H1 (cell line): ENCODE measurements around the gene LCP1. TPM values are rescaled to one million over a fixed set of nuclear protein-coding genes. Genes with fewer than 3 reads are reported as not detected.

ENCODE experiments used
- CTCF ChIA-PET: fragments of 300-600 bp; sonication (Branson Sonifier 250); formaldehyde crosslinking; loops from one replicate; lab custom pipeline; 2021; ENCODE audit not compliant: partially characterized antibody; lab: Charles Lee
- POLR2A ChIA-PET: fragments of 300-600 bp; sonication (Branson Sonifier 250); formaldehyde crosslinking; loops from one replicate; lab custom pipeline; 2021; ENCODE audit warnings: inconsistent platforms; ENCODE audit not compliant: partially characterized antibody; lab: Charles Lee
- DNase-seq, 2 experiments: peaks; one replicate each; pipeline versions ENCODE4 v3.0.0 to v3.0.0-alpha.2; 2010 to 2022; ENCODE audit warnings: low spot score in 2 of 2, low read depth in 1 of 2, mixed read lengths in 1 of 2
- FAIRE-seq: peaks from 2 replicates; lab custom pipeline; 2011; peaks lifted over from hg19 to GRCh38; lab: Jason Lieb, UNC
- H2AFZ ChIP-seq: 2 replicates; pipeline ENCODE4 v1.8.1; 2012; ENCODE audit warnings: low read length, inconsistent platforms
- H2AK5ac ChIP-seq: 2 replicates; pipeline ENCODE4 v1.6.1; 2013; ENCODE audit warnings: low read depth, low read length
- H2BK120ac ChIP-seq: replicated peaks from 2 replicates; pipeline ENCODE3; 2013; ENCODE audit warnings: low read depth, low read length, inconsistent platforms
- H2BK12ac ChIP-seq: 2 replicates; pipeline ENCODE4 v1.6.1; 2013; ENCODE audit warnings: low read depth, low read length
- H2BK15ac ChIP-seq: 2 replicates; pipeline ENCODE4 v1.6.1; 2013; ENCODE audit warnings: low read length
- H2BK20ac ChIP-seq: 2 replicates; pipeline ENCODE4 v1.6.1; 2013; ENCODE audit warnings: low read length
- H2BK5ac ChIP-seq: 2 replicates; pipeline ENCODE4 v1.6.1; 2013; ENCODE audit warnings: low read depth, low read length
- H3K14ac ChIP-seq: 2 replicates; pipeline ENCODE4 v1.6.1; 2013; ENCODE audit warnings: inconsistent platforms; ENCODE audit not compliant: insufficient read length
- H3K18ac ChIP-seq: 2 replicates; pipeline ENCODE4 v1.6.1; 2013; ENCODE audit warnings: low read length; ENCODE audit errors: extremely low read depth
- H3K23ac ChIP-seq: 2 replicates; pipeline ENCODE4 v1.6.1; 2013; ENCODE audit warnings: inconsistent platforms; ENCODE audit not compliant: insufficient read length
- H3K23me2 ChIP-seq: 2 replicates; pipeline ENCODE4 v1.6.1; 2013; ENCODE audit warnings: low read depth, low read length
- H3K27ac ChIP-seq: 2 replicates; pipeline ENCODE4 v1.6.1; 2011; ENCODE audit warnings: low read depth, low read length, inconsistent platforms
- H3K27me3 ChIP-seq, 4 experiments: replicated peaks in 1 of 4; 1 replicate in 1 of 4; 2 replicates in 3 of 4; pipeline versions ENCODE4 v1.6.1 to v1.8.1; 2011 to 2013; ENCODE audit warnings: low read length in 3 of 4, mild to moderate bottlenecking in 3 of 4, inconsistent platforms in 2 of 4, mixed read lengths in 2 of 4, moderate library complexity in 1 of 4; ENCODE audit not compliant: control insufficient read depth in 3 of 4, insufficient read depth in 3 of 4; ENCODE audit errors: extremely low read depth in 1 of 4
- H3K36me3 ChIP-seq, 4 experiments: 2 replicates each; pipeline versions ENCODE4 v1.6.1 to v1.8.1; 2011 to 2013; ENCODE audit warnings: mild to moderate bottlenecking in 4 of 4, low read length in 3 of 4, moderate library complexity in 2 of 4, control low read depth in 1 of 4, inconsistent platforms in 1 of 4; ENCODE audit not compliant: insufficient read depth in 4 of 4, control insufficient read depth in 2 of 4
- H3K4ac ChIP-seq: replicated peaks from 2 replicates; pipeline ENCODE3; 2013; ENCODE audit warnings: low read length, low read depth, mixed read lengths, inconsistent platforms; ENCODE audit not compliant: insufficient read length
- H3K4me1 ChIP-seq, 4 experiments: replicated peaks in 1 of 4; 1 replicate in 1 of 4; 2 replicates in 3 of 4; pipeline versions ENCODE4 v1.6.1 to v1.8.1; 2011 to 2013; ENCODE audit warnings: low read length in 3 of 4, inconsistent platforms in 2 of 4, mixed read lengths in 1 of 4; ENCODE audit not compliant: insufficient read depth in 4 of 4, control insufficient read depth in 3 of 4
- H3K4me2 ChIP-seq, 2 experiments: 2 replicates each; pipeline versions ENCODE4 v1.6.1 to v1.8.1; 2011 to 2013; ENCODE audit warnings: low read depth in 2 of 2, low read length in 2 of 2, control low read depth in 1 of 2, inconsistent platforms in 1 of 2, mild to moderate bottlenecking in 1 of 2; ENCODE audit not compliant: insufficient read depth in 1 of 2
- H3K4me3 ChIP-seq, 4 experiments: fragments of 200-600, 300-600 bp in 1 of 4; sonication (generic), shearing (Covaris generic), sonication (Bioruptor Twin) in 1 of 4; 2 replicates each; pipeline versions ENCODE4 v1.5.1 to v1.8.1; 2011 to 2016; ENCODE audit warnings: low read length in 4 of 4, low read depth in 3 of 4, control low read depth in 2 of 4, inconsistent platforms in 2 of 4, mild to moderate bottlenecking in 2 of 4, mixed read lengths in 1 of 4, moderate library complexity in 1 of 4; ENCODE audit not compliant: insufficient read depth in 2 of 4; ENCODE audit errors: extremely low read depth in 1 of 4
- H3K56ac ChIP-seq: replicated peaks from 2 replicates; pipeline ENCODE3; 2013; ENCODE audit warnings: low read depth, mild to moderate bottlenecking, mixed read lengths, low read length, inconsistent platforms; ENCODE audit not compliant: insufficient read length
- H3K79me1 ChIP-seq: 2 replicates; pipeline ENCODE4 v1.6.1; 2013; ENCODE audit warnings: low read depth, low read length, control low read depth
- H3K79me2 ChIP-seq, 2 experiments: 2 replicates each; pipeline versions ENCODE4 v1.6.1 to v1.8.1; 2012 to 2013; ENCODE audit warnings: low read length in 2 of 2, mild to moderate bottlenecking in 2 of 2, inconsistent platforms in 1 of 2; ENCODE audit not compliant: insufficient read depth in 2 of 2, control insufficient read depth in 1 of 2
- H3K9ac ChIP-seq, 4 experiments: replicated peaks in 1 of 4; 1 replicate in 1 of 4; 2 replicates in 3 of 4; pipeline versions ENCODE4 v1.6.1 to v1.8.1; 2011 to 2013; ENCODE audit warnings: low read depth in 3 of 4, low read length in 3 of 4, control low read depth in 2 of 4, mild to moderate bottlenecking in 2 of 4, moderate library complexity in 2 of 4, inconsistent platforms in 1 of 4; ENCODE audit errors: extremely low read depth in 1 of 4
- H3K9me3 ChIP-seq, 2 experiments: 2 replicates each; pipeline versions ENCODE4 v1.6.1 to v1.8.1; 2012 to 2013; ENCODE audit warnings: mild to moderate bottlenecking in 2 of 2, moderate library complexity in 2 of 2, control low read depth in 1 of 2, inconsistent platforms in 1 of 2, low read depth in 1 of 2, low read length in 1 of 2, mixed read lengths in 1 of 2; ENCODE audit not compliant: insufficient read depth in 2 of 2
- H4K20me1 ChIP-seq, 2 experiments: replicated peaks in 1 of 2; 2 replicates each; pipeline versions ENCODE3 to v1.8.1; 2011 to 2013; ENCODE audit warnings: inconsistent platforms in 2 of 2, low read length in 2 of 2, mild to moderate bottlenecking in 1 of 2; ENCODE audit not compliant: insufficient read depth in 2 of 2, control insufficient read depth in 1 of 2
- H4K5ac ChIP-seq: 2 replicates; pipeline ENCODE4 v1.6.1; 2013; ENCODE audit warnings: low read length, low read depth, mixed read lengths, inconsistent platforms; ENCODE audit not compliant: insufficient read length
- H4K8ac ChIP-seq: 2 replicates; pipeline ENCODE4 v1.8.0; 2013; ENCODE audit warnings: mild to moderate bottlenecking, moderate library complexity, low read length, inconsistent platforms; ENCODE audit not compliant: insufficient read depth; ENCODE audit errors: extremely low read depth
- H4K91ac ChIP-seq: replicated peaks from 2 replicates; pipeline ENCODE3; 2013; ENCODE audit warnings: low read length, mixed read lengths, inconsistent platforms; ENCODE audit not compliant: insufficient read length
- ATF2 ChIP-seq: IDR thresholded peaks from 2 replicates; pipeline ENCODE4 v1.6.1; 2012; ENCODE audit warnings: low read length, inconsistent platforms
- BACH1 ChIP-seq: IDR thresholded peaks from 2 replicates; pipeline ENCODE4 v1.6.1; 2012; ENCODE audit warnings: low read length, improper control_type of control experiment
- CHD2 ChIP-seq: IDR thresholded peaks from 2 replicates; pipeline ENCODE4 v1.6.1; 2012; ENCODE audit warnings: low read length, improper control_type of control experiment
- EP300 ChIP-seq, 2 experiments: IDR thresholded peaks; 1 replicate in 1 of 2; 2 replicates in 1 of 2; pipeline ENCODE4 v1.6.1; 2011 to 2012; ENCODE audit warnings: low read depth in 2 of 2, low read length in 2 of 2, mild to moderate bottlenecking in 2 of 2, borderline replicate concordance in 1 of 2, inconsistent platforms in 1 of 2, moderate library complexity in 1 of 2
- EZH2 ChIP-seq: fragments of 200-600 bp; sonication (generic); IDR thresholded peaks from 2 replicates; pipeline ENCODE4 v1.7.1; 2012; ENCODE audit warnings: low read depth, mild to moderate bottlenecking, moderate library complexity, low read length, inconsistent platforms; ENCODE audit not compliant: severe bottlenecking
- NRF1 ChIP-seq: IDR thresholded peaks from 2 replicates; pipeline ENCODE4 v1.6.1; 2011; ENCODE audit warnings: mild to moderate bottlenecking, low read depth, low read length, improper control_type of control experiment
- PHF8 ChIP-seq: fragments of 200-600 bp; sonication (generic); conservative IDR thresholded peaks from 2 replicates; pipeline ENCODE4 v1.7.1; 2012; ENCODE audit warnings: low read depth, mild to moderate bottlenecking, inconsistent platforms, low read length, moderate library complexity
- POU5F1 ChIP-seq: IDR thresholded peaks from 2 replicates; pipeline ENCODE4 v1.6.1; 2011; ENCODE audit warnings: low read depth, mild to moderate bottlenecking, low read length, moderate library complexity
- SP2 ChIP-seq: IDR thresholded peaks from 2 replicates; pipeline ENCODE4 v1.6.1; 2012; ENCODE audit warnings: mild to moderate bottlenecking, low read length, inconsistent platforms
- SP4 ChIP-seq: IDR thresholded peaks from 2 replicates; pipeline ENCODE4 v1.6.1; 2012; ENCODE audit warnings: low read length, inconsistent platforms
- TAF7 ChIP-seq: optimal IDR thresholded peaks from 2 replicates; pipeline ENCODE3; 2011; ENCODE audit warnings: low read depth, mild to moderate bottlenecking, inconsistent platforms, low read length, moderate library complexity, borderline replicate concordance
- WGBS, 2 experiments: shearing (Covaris generic) in 1 of 2; methylation state at CpG; one replicate each; pipeline versions ENCODE4 v1.1.6 to v1.1.7; 2013 to 2015; ENCODE audit warnings: low lambda C conversion rate in 2 of 2, mixed read lengths in 2 of 2, inconsistent platforms in 1 of 2, low coverage in 1 of 2, missing lambda C conversion rate in 1 of 2; ENCODE audit not compliant: insufficient replicate concordance in 2 of 2, insufficient coverage in 1 of 2, insufficient read length in 1 of 2; ENCODE audit errors: extremely low coverage in 1 of 2, missing lambda C conversion rate in 1 of 2; 5-methylcytosine and 5-hydroxymethylcytosine counted together
- polyA plus RNA-seq, 7 experiments: library from polyadenylated mRNA; depleted of rRNA in 3 of 7; stranded (reverse) in 5 of 7; unstranded in 2 of 7; fragments of >200 nt in 5 of 7; fragments of 200-250 nt in 2 of 7; gene quantifications; 1 replicate in 5 of 7; 2 replicates in 1 of 7; 4 replicates in 1 of 7; pipeline versions ENCODE4 v1.2.1 to v1.2.3, GENCODE V29; 2011 to 2013; ENCODE audit warnings: missing spikeins in 2 of 7, mixed read lengths in 2 of 7
- total RNA-seq: library from RNA; stranded (reverse); fragmentation: NEBNext Ultra II Directional; extraction: Animal tissue kit (Norgen Biotek cat#: 25700); gene quantifications from 2 replicates; pipeline ENCODE4 v1.2.1, GENCODE V29; 2021
- TF ChIP-seq, protein P1 (sequence below): IDR thresholded peaks from 2 replicates; pipeline ENCODE4 v1.6.1; 2011; ENCODE audit warnings: low read depth, mild to moderate bottlenecking, low read length; ENCODE audit not compliant: insufficient read depth

Gene LCP1
- total and polyA plus RNA-seq, 2 of the 8 experiments (the other 6 are each of a cell fraction or from before 2014, with no cell fraction given): 0.65 to 4.3 TPM

DNA sequence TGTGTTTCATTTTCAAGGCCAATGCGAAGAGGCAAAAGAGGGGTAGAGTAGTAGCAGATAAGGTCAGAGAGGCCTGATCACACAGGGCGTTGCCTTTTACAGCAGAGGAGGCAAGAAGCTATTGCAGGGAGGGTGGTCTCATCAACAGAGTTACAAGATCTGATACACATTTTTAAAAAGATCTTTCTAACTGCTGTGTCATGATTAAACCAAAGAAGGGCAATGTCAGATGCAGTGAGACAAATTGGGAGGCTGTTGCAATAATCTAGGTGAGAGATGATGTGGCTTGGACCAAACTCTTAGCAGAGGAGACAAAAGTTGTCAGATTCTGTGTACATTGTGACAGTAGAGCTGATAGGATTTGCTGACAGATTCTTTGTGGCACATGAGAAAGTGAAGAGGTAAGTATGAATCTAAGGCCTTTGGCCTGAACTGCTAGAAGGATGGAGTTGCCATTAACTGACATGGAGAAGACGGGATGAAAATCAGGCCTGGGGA, 16.8 kb upstream of the LCP1 start:
- H3K4ac ChIP-seq: no peak overlapping the region
- H4K20me1 ChIP-seq: no peaks in the 10 kb centered on the region
- no peaks in the 10 kb centered on the region for H3K4me1 ChIP-seq
- TF ChIP-seq EZH2 (no peak), ATF2 (no peak), PHF8 (no peak), EP300 (IDR thresholded peaks at IDR 0.05; ENCODE audit: borderline replicate concordance in 1 of 2, low read depth in 2 of 2, low read length in 2 of 2) (no peak), SP4 (no peak), BACH1 (no peak), NRF1 (no peak), TAF7 (no peak), CHD2 (no peak), POU5F1 (no peak), SP2 (no peak)
- TF ChIP-seq, protein P1, sequence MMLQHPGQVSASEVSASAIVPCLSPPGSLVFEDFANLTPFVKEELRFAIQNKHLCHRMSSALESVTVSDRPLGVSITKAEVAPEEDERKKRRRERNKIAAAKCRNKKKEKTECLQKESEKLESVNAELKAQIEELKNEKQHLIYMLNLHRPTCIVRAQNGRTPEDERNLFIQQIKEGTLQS: no peak
- H3K79me1 ChIP-seq: no peaks in the 10 kb centered on the region
- H3K4me2 ChIP-seq: no peak overlapping the region
- WGBS, 2 experiments: 93% methylated on average over 3 of the region's 3 CpGs; no CpG with 5 or more reads in 1 of the 2 experiments
- H3K36me3 ChIP-seq: no peaks in the 10 kb centered on the region
- H3K79me2 ChIP-seq: no peaks in the 10 kb centered on the region
- H2BK5ac ChIP-seq: no peak overlapping the region
- no peak overlapping the region for H3K56ac ChIP-seq
- H3K14ac ChIP-seq: no peak overlapping the region
- H3K23ac ChIP-seq: no peak overlapping the region
- no peak overlapping the region for H4K91ac ChIP-seq
- POLR2A ChIA-PET: no interaction called here
- H2BK120ac ChIP-seq: no peak overlapping the region
- H3K27me3 ChIP-seq: no peaks in the 10 kb centered on the region
- H2BK15ac ChIP-seq: no peak overlapping the region
- DNase-seq (no peak), FAIRE-seq (no peak)
- no peak overlapping the region for H2AK5ac ChIP-seq
- no peak overlapping the region for H4K8ac ChIP-seq
- H3K23me2 ChIP-seq: no peaks in the 10 kb centered on the region; the same call in 1 of the 2 replicates
- H3K9ac ChIP-seq: no peak overlapping the region
- H3K9me3 ChIP-seq: no peaks in the 10 kb centered on the region
- H2AFZ ChIP-seq: no peak overlapping the region
- H2BK12ac ChIP-seq: no peak overlapping the region
- H4K5ac ChIP-seq: no peak overlapping the region
- no peak overlapping the region for H3K18ac ChIP-seq
- no peak overlapping the region for H3K27ac ChIP-seq
- CTCF ChIA-PET: interaction anchor here (0.7 kb wide), 1 partner anchor 16 kb away, joined by 3 read pairs; no protein-coding TSS in a partner anchor
- H3K4me3 ChIP-seq: no peak overlapping the region
- no peak overlapping the region for H2BK20ac ChIP-seq
